ENCODE measurements around the gene SIX3.

GRCh38 chr2:44936275-44936674 is 5.2 kb upstream of the SIX3 start:
- TF ChIP-seq CTCF (IDR thresholded peaks at IDR 0.05) (no peak), EZH2 (IDR thresholded peaks at IDR 0.05; ENCODE audit: borderline replicate concordance, insufficient read depth, low read depth, low read length, poor library complexity, severe bottlenecking) (no peak)

All from B cell (primary cell).